K562 (cell line): ENCODE measurements around the gene MAGIX. TPM values are rescaled to one million over a fixed set of nuclear protein-coding genes. Genes with fewer than 3 reads are reported as not detected.

Source experiments
- ARID2 ChIP-seq: fragments of 450-650 bp; IDR thresholded peaks from 2 replicates; pipeline ENCODE4 v1.6.1; 2017; ENCODE audit warnings: antibody characterized with exemption, mild to moderate bottlenecking
- ATF1 ChIP-seq, 2 experiments: fragments of 450-650 bp in 1 of 2; IDR thresholded peaks; 2 replicates each; pipeline ENCODE4 v1.6.1; 2016; ENCODE audit warnings: missing compliant biosample characterization in 1 of 2, missing genetic modification characterization in 1 of 2
- CBFA2T2 ChIP-seq: fragments of 450-650 bp; conservative IDR thresholded peaks from 2 replicates; pipeline ENCODE4 v1.6.1; 2017; ENCODE audit warnings: mild to moderate bottlenecking
- CEBPB ChIP-seq: fragments of 450-650 bp; IDR thresholded peaks from 2 replicates; pipeline ENCODE4 v1.6.1; 2016; ENCODE audit warnings: missing genetic modification characterization, missing compliant biosample characterization
- COPS2 ChIP-seq: fragments of 450-650 bp; conservative IDR thresholded peaks from 2 replicates; pipeline ENCODE4 v1.6.1; 2016; ENCODE audit warnings: mild to moderate bottlenecking, moderate library complexity
- HDAC3 ChIP-seq: fragments of 450-650 bp; IDR thresholded peaks from 2 replicates; pipeline ENCODE4 v1.6.1; 2018; ENCODE audit warnings: borderline replicate concordance, mild to moderate bottlenecking, moderate library complexity; ENCODE audit not compliant: partially characterized antibody
- HMGN3 ChIP-seq: IDR thresholded peaks from 2 replicates; pipeline ENCODE4 v1.6.1; 2011; ENCODE audit warnings: borderline replicate concordance, low read depth, mild to moderate bottlenecking, mixed read lengths, low read length; ENCODE audit not compliant: insufficient read length; ENCODE audit errors: extremely low read depth
- ID3 ChIP-seq, 2 experiments: fragments of 250-450 bp in 1 of 2; fragments of 450-650 bp in 1 of 2; sonication (Bioruptor Pico) in 1 of 2; IDR thresholded peaks; 2 replicates each; pipeline versions ENCODE4 v1.6.1 to v1.8.0; 2016 to 2021; ENCODE audit warnings: mild to moderate bottlenecking in 2 of 2, moderate library complexity in 2 of 2, missing compliant biosample characterization in 1 of 2, missing genetic modification characterization in 1 of 2
- ILK ChIP-seq: fragments of 450-650 bp; IDR thresholded peaks from 2 replicates; pipeline ENCODE4 v1.6.1; 2016; ENCODE audit warnings: missing genetic modification characterization, low read depth, mild to moderate bottlenecking, missing compliant biosample characterization, moderate library complexity, borderline replicate concordance
- MTA1 ChIP-seq: fragments of 450-650 bp; IDR thresholded peaks from 2 replicates; pipeline ENCODE4 v1.6.1; 2017; ENCODE audit warnings: borderline replicate concordance
- NCOA4 ChIP-seq: fragments of 450-650 bp; IDR thresholded peaks from 2 replicates; pipeline ENCODE4 v1.6.1; 2018; ENCODE audit warnings: mild to moderate bottlenecking; ENCODE audit not compliant: partially characterized antibody
- NKRF ChIP-seq: fragments of 450-650 bp; IDR thresholded peaks from 2 replicates; pipeline ENCODE4 v1.6.1; 2016; ENCODE audit warnings: borderline replicate concordance
- NR2C1 ChIP-seq, 2 experiments: fragments of 450-650 bp; IDR thresholded peaks; 2 replicates each; pipeline ENCODE4 v1.6.1; 2017; ENCODE audit warnings: mild to moderate bottlenecking in 2 of 2, antibody characterized with exemption in 1 of 2, inconsistent platforms in 1 of 2, missing compliant biosample characterization in 1 of 2, missing genetic modification characterization in 1 of 2
- SMC3 ChIP-seq: conservative IDR thresholded peaks from 2 replicates; pipeline ENCODE4 v1.6.1; 2011; ENCODE audit warnings: low read depth, low read length, improper control_type of control experiment; ENCODE audit not compliant: insufficient read depth
- ZMIZ1 ChIP-seq, 2 experiments: fragments of 150-350 bp in 1 of 2; IDR thresholded peaks; 2 replicates each; pipeline ENCODE4 v1.6.1; 2012 to 2016; ENCODE audit warnings: low read depth in 2 of 2, low read length in 2 of 2, mild to moderate bottlenecking in 1 of 2, moderate library complexity in 1 of 2
- ZNF197 ChIP-seq: fragments of 200-800 bp; sonication (Bioruptor generic); IDR thresholded peaks from 2 replicates; pipeline ENCODE4 v1.6.1; 2016; ENCODE audit warnings: low read depth, missing genetic modification characterization, missing compliant biosample characterization
- ZNF507 ChIP-seq: conservative IDR thresholded peaks from 2 replicates; pipeline ENCODE4 v1.6.1; 2017; ENCODE audit warnings: missing genetic modification characterization, missing compliant biosample characterization
- ZNF639 ChIP-seq, 2 experiments: fragments of 200-800 bp in 1 of 2; sonication (Bioruptor generic) in 1 of 2; sonication (generic) in 1 of 2; formaldehyde crosslinking in 1 of 2; IDR thresholded peaks in 1 of 2; conservative IDR thresholded peaks in 1 of 2; 2 replicates each; pipeline versions ENCODE4 v1.5.0 to v1.6.1; 2016 to 2020; ENCODE audit warnings: missing compliant biosample characterization in 1 of 2, missing genetic modification characterization in 1 of 2, missing genetic modification reagents in 1 of 2
- polyA plus RNA-seq, 8 experiments: library from polyadenylated mRNA; depleted of rRNA in 4 of 8; stranded (reverse) in 5 of 8; unstranded in 3 of 8; fragments of >200 nt; fragmentation: Nextera tagmentation in 2 of 8; fragmentation: Illumina TruSeq in 1 of 8; extraction: Ambion mirVana in 2 of 8; extraction: Trizol in 1 of 8; gene quantifications; 2 replicates each; pipeline versions ENCODE4 v1.2.1 to v1.2.3, GENCODE V29; 2011 to 2014; ENCODE audit warnings: inconsistent platforms in 1 of 8, missing spikeins in 1 of 8
- total RNA-seq, 7 experiments: library from RNA; depleted of rRNA in 6 of 7; stranded (reverse); fragments of >200 nt in 6 of 7; fragmentation: Illumina TruSeq in 2 of 7; extraction: Trizol in 2 of 7; gene quantifications; 2 replicates each; pipeline versions ENCODE4 v1.2.1 to v1.2.3, GENCODE V29; 2011 to 2021; ENCODE audit warnings: low replicate concordance in 1 of 7

The MAGIX gene
- total and polyA plus RNA-seq, 9 of the 15 experiments (the other 6 are each of a cell fraction or from before 2014, with no cell fraction given) = 0.08 to 3.5 (median 0.47) TPM

- TF ChIP-seq NCOA4 = no peak
- TF ChIP-seq ILK = no peak
- TF ChIP-seq HDAC3 = no peak
- TF ChIP-seq CEBPB (tag) = no peak
- no peak for TF ChIP-seq ZNF639 (CRISPR knock-in tag; conservative IDR thresholded peaks at IDR 0.05 in 1 of 2, IDR thresholded peaks at IDR 0.05 in 1 of 2)
- no peak for TF ChIP-seq ATF1 (CRISPR knock-in tag; IDR thresholded peaks at IDR 0.05)
- peak; percentile 67 for TF ChIP-seq ATF1 (tag; IDR thresholded peaks at IDR 0.05)
- TF ChIP-seq SMC3 = no peak
- no peak for TF ChIP-seq ARID2
- no peak for TF ChIP-seq ZNF507 (tag)
- TF ChIP-seq ID3 (CRISPR knock-in tag; IDR thresholded peaks at IDR 0.05) = no peak
- no peak for TF ChIP-seq ID3 (tag; IDR thresholded peaks at IDR 0.05)
- no peak for TF ChIP-seq CBFA2T2
- no peak for TF ChIP-seq ZMIZ1 (IDR thresholded peaks at IDR 0.05; ENCODE audit: low read depth in 2 of 2, low read length in 2 of 2)
- TF ChIP-seq HMGN3 = no peak
- no peak for TF ChIP-seq ZNF197 (CRISPR knock-in tag)
- TF ChIP-seq NR2C1 (IDR thresholded peaks at IDR 0.05) = no peak
- TF ChIP-seq NR2C1 (tag; IDR thresholded peaks at IDR 0.05) = no peak
- TF ChIP-seq COPS2 = no peak
- TF ChIP-seq NKRF = no peak
- TF ChIP-seq MTA1 = no peak
Measured at GRCh38 chrX:49155243-49155899, 7.2 kb upstream of the MAGIX start (continued).
